A549 (cell line): Measurements from ENCODE around the gene HDAC3. TPM values are rescaled to one million over a fixed set of nuclear protein-coding genes. Genes with fewer than 3 reads are reported as not detected.
A peak's percentile ranks its signal among the peaks of the same experiment; 100 is the strongest.

Source experiments
- ATAC-seq, 2 experiments: fragments of 200-7000 bp in 1 of 2; fragments of >200 bp in 1 of 2; cut with Nextera tagmentation in 1 of 2; cut with Tn5 transposase in 1 of 2; 3 replicates each; pipeline versions ENCODE4 v1.8.0 to v1.9.1; 2018 to 2020; ENCODE audit warnings: mild to moderate bottlenecking in 1 of 2, moderate library complexity in 1 of 2
- CTCF ChIA-PET: fragments of 300-600 bp; sonication (Branson Sonifier 250); formaldehyde crosslinking; extraction: SDS; loops from one replicate; lab custom pipeline; 2021; ENCODE audit warnings: antibody characterized with exemption, inconsistent platforms; lab: Yijun Ruan, JAX
- POLR2A ChIA-PET: fragments of 350-600 bp; formaldehyde crosslinking; extraction: SDS; loops from one replicate; lab custom pipeline; 2021; ENCODE audit warnings: antibody characterized with exemption, inconsistent platforms; lab: Yijun Ruan, JAX
- DNase-seq, 2 experiments: peaks; one replicate each; pipeline versions ENCODE4 v3.0.0 to v3.0.0-alpha.2; 2011 to 2016; ENCODE audit warnings: low read depth in 1 of 2, low spot score in 1 of 2
- FAIRE-seq: peaks from 2 replicates; lab custom pipeline; 2011; peaks lifted over from hg19 to GRCh38; lab: Jason Lieb, UNC
- H3K27ac ChIP-seq, 2 experiments: fragments of >200 bp; sonication (Bioruptor Twin); formaldehyde crosslinking; 3 replicates each; pipeline ENCODE4 v1.5.1; 2016 to 2017
- H3K4me1 ChIP-seq: fragments of >200 bp; sonication (Bioruptor Twin); formaldehyde crosslinking; 3 replicates; pipeline ENCODE4 v1.6.1; 2016
- H3K4me2 ChIP-seq: fragments of >200 bp; sonication (Bioruptor Twin); formaldehyde crosslinking; 3 replicates; pipeline ENCODE4 v1.6.1; 2016
- H3K4me3 ChIP-seq: fragments of >200 bp; sonication (Bioruptor Twin); formaldehyde crosslinking; 3 replicates; pipeline ENCODE4 v1.5.1; 2016
- H3K9me3 ChIP-seq: fragments of >200 bp; sonication (Bioruptor Twin); formaldehyde crosslinking; 3 replicates; pipeline ENCODE4 v1.6.1; 2016
- CBX8 ChIP-seq: fragments of 200-600 bp; sonication (generic); IDR thresholded peaks from 2 replicates; pipeline ENCODE4 v1.6.1; 2016
- CEBPB ChIP-seq, 2 experiments: fragments of >200 bp in 1 of 2; sonication (Bioruptor Twin) in 1 of 2; formaldehyde crosslinking in 1 of 2; IDR thresholded peaks; 2 replicates each; pipeline ENCODE4 v1.6.1; 2012 to 2016
- CHD4 ChIP-seq: fragments of 200-600 bp; sonication (generic); IDR thresholded peaks from 2 replicates; pipeline ENCODE4 v1.6.1; 2016; ENCODE audit warnings: antibody characterized with exemption, mild to moderate bottlenecking, borderline replicate concordance
- EHF ChIP-seq: fragments of 250-450 bp; sonication (Bioruptor Pico); IDR thresholded peaks from 2 replicates; pipeline ENCODE4 v1.5.0; 2020; ENCODE audit warnings: mild to moderate bottlenecking
- EHMT2 ChIP-seq: fragments of 200-600 bp; sonication (generic); IDR thresholded peaks from 2 replicates; pipeline ENCODE4 v1.6.1; 2016; ENCODE audit warnings: antibody characterized with exemption, low read depth, mild to moderate bottlenecking, moderate library complexity
- FOSB ChIP-seq: fragments of 250-450 bp; sonication (Bioruptor Pico); IDR thresholded peaks from 2 replicates; pipeline ENCODE4 v1.5.0; 2020; ENCODE audit warnings: mild to moderate bottlenecking, moderate library complexity
- FOXS1 ChIP-seq: fragments of 250-450 bp; sonication (Bioruptor Pico); IDR thresholded peaks from 2 replicates; pipeline ENCODE4 v1.5.0; 2020; ENCODE audit warnings: mild to moderate bottlenecking, moderate library complexity
- GATA3 ChIP-seq: IDR thresholded peaks from 2 replicates; pipeline ENCODE4 v1.6.1; 2012; ENCODE audit warnings: borderline replicate concordance
- HDAC2 ChIP-seq: fragments of 200-600 bp; sonication (generic); IDR thresholded peaks from 2 replicates; pipeline ENCODE4 v1.6.1; 2016
- HES2 ChIP-seq: fragments of >200 bp; sonication (Bioruptor Twin); formaldehyde crosslinking; IDR thresholded peaks from 2 replicates; pipeline ENCODE4 v1.6.1; 2016
- JUN ChIP-seq, 2 experiments: fragments of >200 bp; sonication (Bioruptor Twin); formaldehyde crosslinking; IDR thresholded peaks; 2 replicates in 1 of 2; 3 replicates in 1 of 2; pipeline ENCODE4 v1.6.1; 2016 to 2017
- MAFK ChIP-seq: fragments of 450-650 bp; IDR thresholded peaks from 2 replicates; pipeline ENCODE4 v1.6.1; 2014; ENCODE audit not compliant: partially characterized antibody
- MAZ ChIP-seq: fragments of 150-350 bp; IDR thresholded peaks from 2 replicates; pipeline ENCODE4 v1.6.1; 2014; ENCODE audit warnings: antibody characterized with exemption, low read depth, low read length, borderline replicate concordance
- NFE2L2 ChIP-seq: fragments of 150-350 bp; conservative IDR thresholded peaks from 2 replicates; pipeline ENCODE4 v1.6.1; 2014; ENCODE audit warnings: low read length
- PHF8 ChIP-seq: fragments of 200-600 bp; sonication (generic); IDR thresholded peaks from 2 replicates; pipeline ENCODE4 v1.6.1; 2016; ENCODE audit warnings: low read depth, mild to moderate bottlenecking, antibody characterized with exemption, moderate library complexity, borderline replicate concordance
- POLR2AphosphoS2 ChIP-seq: conservative IDR thresholded peaks from 2 replicates; pipeline ENCODE4 v1.6.1; 2012; ENCODE audit warnings: low read length, improper control_type of control experiment, inconsistent platforms
- RAD21 ChIP-seq, 2 experiments: fragments of >200 bp in 1 of 2; sonication (Bioruptor Twin) in 1 of 2; formaldehyde crosslinking in 1 of 2; IDR thresholded peaks in 1 of 2; conservative IDR thresholded peaks in 1 of 2; 2 replicates in 1 of 2; 3 replicates in 1 of 2; pipeline ENCODE4 v1.6.1; 2012 to 2018; ENCODE audit warnings: inconsistent platforms in 1 of 2
- REST ChIP-seq: fragments of 200-600 bp; sonication (generic); IDR thresholded peaks from 2 replicates; pipeline ENCODE4 v1.6.1; 2016; ENCODE audit warnings: antibody characterized with exemption, mild to moderate bottlenecking, moderate library complexity
- SMC3 ChIP-seq: fragments of >200 bp; sonication (Bioruptor Twin); formaldehyde crosslinking; IDR thresholded peaks from 3 replicates; pipeline ENCODE4 v1.6.1; 2018; ENCODE audit warnings: inconsistent platforms
- USF2 ChIP-seq: fragments of 450-650 bp; IDR thresholded peaks from 2 replicates; pipeline ENCODE4 v1.6.1; 2014; ENCODE audit warnings: antibody characterized with exemption
- ZC3H11A ChIP-seq: fragments of 450-650 bp; IDR thresholded peaks from 2 replicates; pipeline ENCODE4 v1.6.1; 2014; ENCODE audit warnings: antibody characterized with exemption, mild to moderate bottlenecking
- WGBS: methylation state at CpG from one replicate; pipeline ENCODE4 v1.1.6; 2017; ENCODE audit errors: missing lambda C conversion rate; 5-methylcytosine and 5-hydroxymethylcytosine counted together
- polyA plus RNA-seq, 4 experiments: library from polyadenylated mRNA; depleted of rRNA in 3 of 4; stranded (reverse); fragments of >200 nt; fragmentation: RNase III in 1 of 4; extraction: RNeasy Plus Mini Kit Qiagen cat#74134 plus additional on column Dnase treatment in 1 of 4; gene quantifications; 2 replicates in 3 of 4; 3 replicates in 1 of 4; pipeline ENCODE4 v1.2.3, GENCODE V29; 2011 to 2017
- TF ChIP-seq, protein P1 (sequence below): fragments of >200 bp; sonication (Bioruptor Twin); formaldehyde crosslinking; IDR thresholded peaks from 3 replicates; pipeline ENCODE4 v1.6.1; 2016

Gene HDAC3
- polyA plus RNA-seq, 2 of the 4 experiments (the other 2 are of a cell fraction) = 51.1 to 67.3 TPM

DNA sequence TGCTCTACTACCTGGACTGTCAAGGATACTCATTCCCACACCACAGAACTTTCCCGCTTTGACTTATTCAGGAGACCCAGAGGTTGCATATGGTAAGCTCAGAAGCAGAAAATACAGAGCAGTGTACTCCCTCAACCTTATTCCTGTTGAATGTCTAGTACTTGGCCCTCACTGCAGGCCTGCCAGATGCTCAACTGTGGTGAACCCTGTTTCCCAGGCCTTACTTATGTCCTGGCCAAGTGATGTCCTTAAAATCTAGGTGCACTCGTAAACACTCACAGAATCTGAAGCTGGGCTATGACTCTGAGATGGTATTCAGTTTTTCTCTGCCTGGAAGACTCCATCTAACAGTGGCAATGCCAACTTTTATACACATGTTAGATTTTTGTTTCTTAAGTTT, 38.8 kb downstream of the HDAC3 start:
- WGBS = 93% methylated on average over 2 of the region's 2 CpGs
- Histone ChIP-seq H3K27ac (0 out of 6 replicates have a peak overlapping the region, but pooled peaks of 1 of the 2 experiments have one; percentile 4), H3K9me3 (no peaks in the 10 kb centered on the region), H3K4me3 (no peak overlapping the region), H3K4me1 (peaks cover 11% of the 10 kb centered on the region), H3K4me2 (no peak overlapping the region)
- no peak for FAIRE-seq
- CTCF ChIA-PET = interaction anchor here (1.0 to 9.1 kb wide), 6 partner anchors 8 to 281 kb away, joined by 3 to 85 read pairs (median 3); partner anchors contain the start of gene DIAPH1
- no peak for DNase-seq
- no peak for TF ChIP-seq POLR2AphosphoS2
- no peak for TF ChIP-seq PHF8
- TF ChIP-seq NFE2L2 = no peak
- TF ChIP-seq MAFK = no peak
- TF ChIP-seq SMC3 = no peak
- no peak for TF ChIP-seq FOSB (CRISPR knock-in tag)
- TF ChIP-seq HDAC2 = no peak
- no peak for TF ChIP-seq MAZ
- TF ChIP-seq GATA3 = no peak
- TF ChIP-seq RAD21 (conservative IDR thresholded peaks at IDR 0.05 in 1 of 2, IDR thresholded peaks at IDR 0.05 in 1 of 2) = no peak
- TF ChIP-seq ZC3H11A = no peak
- no peak for TF ChIP-seq FOXS1 (CRISPR knock-in tag)
- TF ChIP-seq JUN (IDR thresholded peaks at IDR 0.05) = no peak
- TF ChIP-seq CHD4 = no peak
- TF ChIP-seq EHMT2 = no peak
- no peak for TF ChIP-seq REST
- TF ChIP-seq CBX8 = no peak
- TF ChIP-seq HES2 = no peak
- no peak for TF ChIP-seq USF2
- POLR2A ChIA-PET = no interaction called here
- ATAC-seq = no peak; a peak in 1 of 6 replicates

DNA sequence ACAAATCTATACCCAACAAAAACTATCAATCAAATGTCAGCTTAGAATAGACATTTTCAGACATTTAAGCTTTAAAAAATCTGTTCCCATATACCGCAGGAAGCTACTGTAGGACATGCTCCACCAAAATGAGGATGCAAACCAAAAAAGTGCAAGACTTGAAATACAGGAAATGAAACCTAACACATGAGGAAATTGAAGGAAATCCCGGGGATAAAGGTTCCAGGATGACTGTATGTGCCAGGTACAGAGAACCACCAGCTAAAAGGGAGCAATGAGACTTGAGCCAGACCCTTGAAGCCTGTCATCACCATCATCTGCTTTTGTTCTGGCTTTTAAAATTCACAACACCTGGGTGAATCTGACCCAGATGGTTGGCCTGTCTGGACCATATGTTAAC, 39.3 kb downstream of the HDAC3 start:
- 0 out of 6 replicates have a peak overlapping the region, but pooled peaks of 1 of the 2 experiments have one; percentile 4 for H3K27ac ChIP-seq
- POLR2A ChIA-PET = no interaction called here
- peaks cover 11% of the 10 kb centered on the region for H3K4me1 ChIP-seq
- no peak for ATAC-seq
- no peak for TF ChIP-seq CEBPB (IDR thresholded peaks at IDR 0.05)
- no peak for TF ChIP-seq PHF8
- TF ChIP-seq, protein P1, sequence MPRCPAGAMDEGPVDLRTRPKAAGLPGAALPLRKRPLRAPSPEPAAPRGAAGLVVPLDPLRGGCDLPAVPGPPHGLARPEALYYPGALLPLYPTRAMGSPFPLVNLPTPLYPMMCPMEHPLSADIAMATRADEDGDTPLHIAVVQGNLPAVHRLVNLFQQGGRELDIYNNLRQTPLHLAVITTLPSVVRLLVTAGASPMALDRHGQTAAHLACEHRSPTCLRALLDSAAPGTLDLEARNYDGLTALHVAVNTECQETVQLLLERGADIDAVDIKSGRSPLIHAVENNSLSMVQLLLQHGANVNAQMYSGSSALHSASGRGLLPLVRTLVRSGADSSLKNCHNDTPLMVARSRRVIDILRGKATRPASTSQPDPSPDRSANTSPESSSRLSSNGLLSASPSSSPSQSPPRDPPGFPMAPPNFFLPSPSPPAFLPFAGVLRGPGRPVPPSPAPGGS = no peak
- no peak for TF ChIP-seq EHF (CRISPR knock-in tag)
- TF ChIP-seq, all 56 proteins: peak for 0
- Histone ChIP-seq H3K4me3 (no peak overlapping the region), H3K9me3 (no peaks in the 10 kb centered on the region), H3K4me2 (no peak overlapping the region)
- no peak for FAIRE-seq
- CTCF ChIA-PET = interaction anchor here (1.0 to 9.1 kb wide), 4 partner anchors 22 to 282 kb away, joined by 3 to 85 read pairs (median 3); partner anchors contain the start of gene DIAPH1
- no peak for DNase-seq
- 79% methylated on average over 2 of the region's 2 CpGs for WGBS
